Thyroid gland (tissue), 4 donors: ENCODE results near the gene DISP1. TPM values are rescaled to one million over a fixed set of nuclear protein-coding genes. Genes with fewer than 3 reads are reported as not detected.

Experiments used
- DNase-seq, 2 donors: peaks; one replicate each; pipeline ENCODE4 v3.0.0-alpha.2; 2019
- H3K27ac ChIP-seq, 3 donors: fragments of 200-600 bp; sonication (generic); 1 replicate in 2 of 3; 2 replicates in 1 of 3; pipeline ENCODE4 v1.5.1; 2016 to 2019; ENCODE audit warnings: mild to moderate bottlenecking in 1 of 3, moderate library complexity in 1 of 3
- H3K27me3 ChIP-seq: fragments of 200-600 bp; sonication (generic); one replicate; pipeline ENCODE4 v1.5.1; 2019
- H3K36me3 ChIP-seq, 2 donors: fragments of 200-600 bp; sonication (generic); one replicate each; pipeline ENCODE4 v1.5.1; 2016 to 2019
- H3K4me1 ChIP-seq, 2 donors: fragments of 200-600 bp; sonication (generic); one replicate each; pipeline ENCODE4 v1.5.1; 2017 to 2019
- H3K4me3 ChIP-seq, 3 donors: fragments of 200-600 bp; sonication (generic); replicated peaks in 1 of 3; 1 replicate in 2 of 3; 2 replicates in 1 of 3; pipeline ENCODE4 v1.5.1; 2016; ENCODE audit warnings: mild to moderate bottlenecking in 1 of 3
- H3K9me3 ChIP-seq: fragments of 200-600 bp; sonication (generic); one replicate; pipeline ENCODE4 v1.5.1; 2017
- CTCF ChIP-seq, 6 experiments: fragments of 200-600 bp in 3 of 6; fragments of 450-650 bp in 3 of 6; sonication (generic) in 3 of 6; IDR thresholded peaks; one replicate each; pipeline ENCODE4 v1.5.1; 2016 to 2019; ENCODE audit warnings: antibody characterized with exemption in 6 of 6, mild to moderate bottlenecking in 2 of 6, inconsistent platforms in 1 of 6, moderate library complexity in 1 of 6
- POLR2A ChIP-seq, 2 donors: fragments of 450-650 bp; IDR thresholded peaks; one replicate each; pipeline ENCODE4 v1.6.1; 2017; ENCODE audit warnings: antibody characterized with exemption in 2 of 2, mild to moderate bottlenecking in 2 of 2, moderate library complexity in 1 of 2
- WGBS, 2 donors: methylation state at CpG; one replicate each; pipeline ENCODE4 v1.1.5; 2017; 5-methylcytosine and 5-hydroxymethylcytosine counted together
- intact Hi-C: fragments of 100-400 bp; cut with DNase I; formaldehyde crosslinking; loops from one replicate; pipeline ENCODE4 v1.15.1; 2023
- total RNA-seq, 4 donors: library from RNA; depleted of rRNA; stranded (reverse); fragments of >200 nt; gene quantifications; one replicate each; pipeline ENCODE4 v1.2.3, GENCODE V29; 2016

Gene DISP1
- total RNA-seq, 4 donors from 2014 or later = 11.5 to 21.4 (median 15.9) TPM

GRCh38 chr1:222783051-222783450 is 31.8 kb upstream of the DISP1 start:
- Histone ChIP-seq H3K27ac (no peak overlapping the region), H3K4me3 (no peak overlapping the region), H3K27me3 (no peaks in the 10 kb centered on the region), H3K4me1 (peaks cover 22 to 24% of the 10 kb centered on the region in 2 donors), H3K36me3 (no peaks in the 10 kb centered on the region), H3K9me3 (no peaks in the 10 kb centered on the region)
- no peak for DNase-seq
- intact Hi-C loops = no loop called here
- TF ChIP-seq CTCF (IDR thresholded peaks at IDR 0.05) (no peak), POLR2A (IDR thresholded peaks at IDR 0.05) (no peak)

- WGBS, 2 donors = 25 to 26% methylated on average over 3 of the region's 3 CpGs
- TF ChIP-seq POLR2A (IDR thresholded peaks at IDR 0.05) = no peak
- TF ChIP-seq CTCF (IDR thresholded peaks at IDR 0.05) = no peak
- Histone ChIP-seq H3K27ac (peak overlapping the region in 1 of 3 donors; percentile 39), H3K36me3 (no peaks in the 10 kb centered on the region), H3K9me3 (no peaks in the 10 kb centered on the region), H3K4me1 (peaks cover 22 to 24% of the 10 kb centered on the region in 2 donors), H3K4me3 (no peak overlapping the region), H3K27me3 (no peaks in the 10 kb centered on the region)
- peak; percentile 21 to 25 for DNase-seq
- intact Hi-C loops = no loop called here
Observed at GRCh38 chr1:222784371-222784770, 30.5 kb upstream of the DISP1 start.

- Histone ChIP-seq H3K9me3 (no peaks in the 10 kb centered on the region), H3K36me3 (no peaks in the 10 kb centered on the region), H3K27me3 (no peaks in the 10 kb centered on the region), H3K4me1 (peaks cover 22 to 24% of the 10 kb centered on the region in 2 donors), H3K27ac (peak overlapping the region in 2 of 3 donors; percentile 39 to 43), H3K4me3 (no peak overlapping the region)
- WGBS, 2 donors = 5 to 6% methylated on average over 2 of the region's 2 CpGs
- TF ChIP-seq POLR2A (IDR thresholded peaks at IDR 0.05) (no peak), CTCF (IDR thresholded peaks at IDR 0.05) (no peak)
- no peak for DNase-seq
- intact Hi-C loops = no loop called here
Observed at GRCh38 chr1:222784916-222785315, 29.9 kb upstream of the DISP1 start.

- H3K4me3 ChIP-seq = no peak overlapping the region
- WGBS, 2 donors = 56 to 64% methylated on average over 2 of the region's 2 CpGs
- no peaks in the 10 kb centered on the region for H3K27me3 ChIP-seq
- H3K27ac ChIP-seq = peak overlapping the region in 2 of 3 donors; percentile 39 to 43
- intact Hi-C loops = no loop called here
- TF ChIP-seq POLR2A (IDR thresholded peaks at IDR 0.05) (no peak), CTCF (IDR thresholded peaks at IDR 0.05) (no peak)
- peaks cover 22 to 24% of the 10 kb centered on the region in 2 donors for H3K4me1 ChIP-seq
- no peaks in the 10 kb centered on the region for H3K36me3 ChIP-seq
- no peaks in the 10 kb centered on the region for H3K9me3 ChIP-seq
- DNase-seq = no peak
Observed at GRCh38 chr1:222785529-222785928, 29.3 kb upstream of the DISP1 start.

- intact Hi-C loops = no loop called here
- TF ChIP-seq POLR2A (IDR thresholded peaks at IDR 0.05) (no peak), CTCF (IDR thresholded peaks at IDR 0.05) (no peak)
- WGBS, 2 donors = 33 to 57% methylated on average over 1 of the region's 1 CpG
- Histone ChIP-seq H3K4me3 (no peak overlapping the region), H3K27ac (peak overlapping the region in 1 of 3 donors; percentile 39), H3K27me3 (no peaks in the 10 kb centered on the region), H3K9me3 (no peaks in the 10 kb centered on the region), H3K36me3 (no peaks in the 10 kb centered on the region), H3K4me1 (peaks cover 22 to 24% of the 10 kb centered on the region in 2 donors)
- DNase-seq = peak; percentile 26 to 36
Observed at GRCh38 chr1:222786121-222786520, 28.7 kb upstream of the DISP1 start.
